ENCODE data around the gene AP1G1. TPM values are rescaled to one million over a fixed set of nuclear protein-coding genes. Genes with fewer than 3 reads are reported as not detected.
"Not testable (repeated sequence)": the region's sequence is repeated elsewhere in the genome, so short reads cannot be mapped to it uniquely, and the experiment has no call there.

AP1G1 gene
- total RNA-seq, 1 donor from 2014 or later = 28.1 TPM

DNA sequence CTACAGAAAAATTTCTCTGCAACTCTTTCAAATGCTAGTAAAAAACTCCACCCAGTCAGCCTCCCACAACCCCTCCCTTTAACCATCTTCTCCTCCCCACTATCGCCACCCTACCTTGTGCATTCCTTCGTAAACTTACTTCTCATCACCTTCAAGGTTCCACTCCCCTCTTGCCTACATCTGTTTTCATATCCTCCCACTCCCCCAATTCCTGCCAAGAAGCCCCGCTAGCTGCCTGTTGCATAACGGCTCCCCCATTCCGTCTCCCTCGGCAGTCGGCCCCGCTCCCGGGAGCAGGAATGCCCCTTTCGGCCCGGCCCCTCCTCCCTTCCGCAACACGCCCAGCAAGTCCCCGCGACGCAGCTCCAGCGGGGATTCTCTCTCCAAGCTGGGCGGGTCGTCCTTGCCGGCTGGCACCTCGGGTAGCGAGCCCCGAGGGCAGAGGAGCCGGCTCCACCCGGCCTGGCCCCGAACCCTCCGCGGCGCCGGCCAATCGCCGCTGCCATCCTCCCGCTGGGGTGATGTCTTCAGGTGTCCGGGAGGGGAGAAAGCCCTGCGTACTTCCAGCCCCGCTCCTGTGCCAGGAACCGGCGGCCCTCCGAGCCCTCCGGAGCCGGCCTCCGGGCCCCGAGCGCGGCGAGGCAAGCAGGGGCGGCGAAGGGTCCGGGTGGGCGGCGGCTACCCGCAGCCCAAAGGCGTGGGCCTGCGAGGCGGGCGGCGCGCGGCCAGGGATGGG lies 85.7 kb downstream of the AP1G1 start:
- ATAC-seq = peak; percentile 54
- intact Hi-C loops (cut with DNase I) = no loop called here
- DNase-seq (ENCODE audit: missing footprints) = peak; percentile 86

DNA sequence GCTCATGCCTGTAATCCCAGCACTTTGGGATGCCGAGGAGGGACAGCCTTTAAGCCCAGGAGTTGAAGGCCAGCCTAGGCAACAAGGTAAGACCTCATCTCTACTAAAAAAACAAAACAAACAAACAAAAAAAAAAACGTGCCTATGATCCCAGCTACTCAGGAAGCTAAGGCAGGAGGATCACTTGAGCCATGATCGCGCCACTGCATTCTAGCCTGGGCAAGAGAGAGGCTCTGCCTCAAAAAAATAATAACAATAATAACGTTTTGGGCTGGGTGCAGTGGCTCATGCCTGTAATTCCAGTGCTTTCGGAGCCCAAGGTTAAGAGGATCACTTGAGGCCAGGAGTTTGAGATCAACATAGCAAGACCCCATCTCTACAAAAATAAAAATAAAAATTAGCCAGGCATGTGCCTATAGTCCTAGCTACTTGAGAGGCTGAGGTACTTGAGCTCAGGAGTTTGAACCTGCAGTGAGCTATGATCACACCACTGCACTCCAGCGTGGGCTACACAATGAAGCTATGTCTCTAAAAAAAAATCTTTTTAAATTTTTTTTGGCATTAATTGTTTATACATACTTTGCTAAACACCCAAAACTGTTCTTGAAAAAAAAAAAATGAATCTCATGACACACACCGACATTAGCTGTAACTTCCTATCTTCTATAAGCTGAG lies 87.4 kb downstream of the AP1G1 start:
- DNase-seq (ENCODE audit: missing footprints) = no peak
- ATAC-seq = no peak
- intact Hi-C loops (cut with DNase I) = no loop called here

DNA sequence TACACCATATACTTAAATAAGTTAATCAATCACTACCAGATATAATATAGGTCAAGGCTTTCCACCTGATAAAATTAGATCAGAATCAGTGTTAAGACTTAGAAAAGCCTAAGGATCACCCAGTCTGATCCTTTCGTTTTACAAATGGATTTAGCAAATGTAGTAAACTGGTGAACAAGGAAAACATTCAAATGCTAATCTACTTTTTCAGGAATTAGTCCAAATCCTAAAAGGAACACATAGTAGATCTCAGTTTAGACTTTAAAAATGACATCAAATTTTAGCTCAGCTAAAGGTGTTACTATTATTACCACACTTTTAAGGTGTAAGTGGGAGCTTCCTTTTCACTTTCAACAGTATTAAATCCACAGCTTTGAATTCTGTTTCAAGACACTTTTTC lies 96.1 kb downstream of the AP1G1 start:
- ATAC-seq = no peak
- intact Hi-C loops (cut with DNase I) = no loop called here
- no peak for DNase-seq (ENCODE audit: missing footprints)

DNA sequence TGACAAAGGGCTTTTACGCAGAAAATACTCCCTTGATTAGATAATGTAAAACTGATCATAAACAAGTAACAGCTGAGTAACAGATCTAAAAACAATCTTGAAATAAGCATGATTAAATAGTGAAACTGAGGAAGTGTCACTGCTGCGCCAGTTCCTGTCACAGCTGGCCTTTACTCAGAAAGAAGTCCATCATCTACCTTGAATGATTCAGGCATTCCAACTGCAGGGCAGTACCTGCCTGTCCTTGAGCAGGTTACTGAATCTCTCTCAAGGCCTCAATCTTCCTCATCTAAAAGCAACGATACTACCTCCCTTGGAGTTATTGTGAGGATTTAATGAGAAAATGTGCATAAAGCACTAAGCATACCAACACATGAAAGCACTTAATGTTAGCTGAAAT lies 96.8 kb downstream of the AP1G1 start:
- ATAC-seq (no peak), DNase-seq (ENCODE audit: missing footprints) (no peak)
- intact Hi-C loops (cut with DNase I) = no loop called here

DNA sequence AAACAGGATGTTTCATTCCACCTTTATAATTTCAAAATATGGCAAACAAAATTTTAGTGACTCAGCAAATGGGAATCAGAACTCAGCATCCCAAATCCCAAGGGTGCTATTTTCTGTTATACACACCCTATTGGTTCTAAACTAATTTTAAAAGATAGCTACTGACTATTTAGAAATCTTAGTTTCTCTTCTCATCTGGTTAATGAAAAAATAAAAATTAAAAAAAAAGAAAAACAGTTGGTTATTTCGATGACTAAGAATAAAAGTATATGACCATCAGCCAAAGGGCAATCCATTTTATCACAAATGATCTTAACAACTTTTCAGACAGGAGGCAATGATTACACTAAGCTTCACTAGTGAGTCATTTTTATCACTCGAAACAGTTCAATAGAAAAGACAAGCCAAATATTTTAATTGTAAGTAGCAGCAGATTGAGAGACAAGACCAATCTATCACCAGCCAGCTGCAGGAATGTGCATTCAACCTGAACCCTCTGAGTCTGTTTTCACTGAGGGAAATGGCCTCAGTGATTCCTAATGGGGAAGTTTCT lies 99.3 kb downstream of the AP1G1 start:
- ATAC-seq = no peak

DNA sequence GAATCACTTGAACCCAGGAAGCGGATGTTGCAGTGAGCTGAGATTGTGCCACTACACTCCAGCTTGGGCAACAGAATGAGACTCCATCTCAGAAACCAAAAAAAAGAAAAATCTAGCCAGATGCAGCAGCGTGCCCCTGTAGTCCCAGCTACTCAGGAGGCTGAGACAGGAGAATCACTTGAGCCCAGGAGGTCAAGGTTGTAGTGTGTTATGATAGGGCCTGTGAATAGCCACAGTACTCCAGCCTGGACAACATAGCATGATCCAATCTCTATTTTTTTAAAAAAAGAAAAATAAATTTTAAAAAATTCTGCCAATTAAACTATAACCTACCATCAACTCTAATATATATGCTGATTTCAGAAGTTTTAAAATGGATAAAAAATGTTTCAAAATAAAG lies 99.9 kb downstream of the AP1G1 start:
- ATAC-seq (no peak), DNase-seq (ENCODE audit: missing footprints) (no peak)
- intact Hi-C loops (cut with DNase I) = no loop called here

More for the DNA sequence above, 99.3 kb downstream of the AP1G1 start:
- DNase-seq (ENCODE audit: missing footprints) = no peak
- intact Hi-C loops (cut with DNase I) = no loop called here

DNA sequence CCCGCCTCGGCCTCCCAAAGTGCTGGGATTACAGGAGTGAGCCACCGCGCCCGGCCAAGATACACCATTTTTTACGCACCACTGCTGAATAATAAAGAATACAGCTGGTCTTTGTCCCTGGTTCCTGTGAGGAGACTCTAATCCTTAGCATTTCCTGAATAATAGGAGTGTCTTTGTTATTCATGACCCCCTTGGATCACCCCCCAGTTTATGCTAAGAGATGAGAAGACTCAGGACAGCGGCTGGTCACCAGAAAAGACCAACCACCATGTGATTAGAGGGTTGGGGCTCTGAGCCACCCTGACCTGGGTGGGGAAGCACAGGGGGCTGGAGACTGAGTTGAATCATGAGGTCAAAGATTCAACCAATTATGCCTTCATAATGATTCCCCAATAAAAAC lies 101.4 kb downstream of the AP1G1 start:
- DNase-seq (ENCODE audit: missing footprints) (no peak), ATAC-seq (no peak)
- intact Hi-C loops (cut with DNase I) = no loop called here

DNA sequence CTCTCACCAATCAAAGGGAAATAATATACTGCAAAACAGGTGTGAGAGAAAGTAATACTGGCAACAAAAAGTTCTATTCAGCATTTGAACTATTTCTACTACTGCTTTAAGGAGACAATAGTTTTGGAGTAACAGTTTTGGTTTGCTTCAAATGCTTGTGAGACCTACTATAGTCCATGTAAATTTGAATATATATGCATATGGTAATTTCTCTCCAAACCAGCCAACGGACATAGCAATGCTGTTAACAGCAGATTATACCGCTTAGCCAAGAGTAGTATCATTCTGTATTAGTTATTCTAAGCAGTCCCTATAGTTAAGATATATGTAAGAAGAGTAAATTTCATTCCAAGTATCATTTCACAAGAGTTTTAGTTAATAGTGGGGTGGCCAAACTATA lies 102.6 kb downstream of the AP1G1 start:
- intact Hi-C loops (cut with DNase I) = no loop called here
- DNase-seq (ENCODE audit: missing footprints) = no peak
- ATAC-seq = no peak

DNA sequence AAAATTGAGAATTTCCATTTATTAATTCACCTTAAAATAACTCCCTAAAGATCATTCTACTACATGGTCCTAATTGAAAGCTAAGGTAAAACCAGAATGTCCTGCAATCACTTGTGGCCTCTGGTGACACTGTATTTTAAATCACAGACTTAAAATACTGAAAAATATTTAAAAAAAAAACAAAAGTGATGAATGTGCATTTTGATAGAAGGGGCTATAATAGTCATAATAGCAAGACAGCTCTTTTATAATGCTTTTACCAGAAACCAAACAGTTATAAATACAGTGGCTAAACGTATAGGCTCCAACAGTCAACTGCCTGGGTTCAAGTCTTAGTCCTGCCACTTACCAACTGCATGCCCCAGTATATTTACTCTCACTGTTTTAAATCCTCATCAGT lies 105.3 kb downstream of the AP1G1 start:
- intact Hi-C loops (cut with DNase I) = no loop called here
- DNase-seq (ENCODE audit: missing footprints) (no peak), ATAC-seq (no peak)

DNA sequence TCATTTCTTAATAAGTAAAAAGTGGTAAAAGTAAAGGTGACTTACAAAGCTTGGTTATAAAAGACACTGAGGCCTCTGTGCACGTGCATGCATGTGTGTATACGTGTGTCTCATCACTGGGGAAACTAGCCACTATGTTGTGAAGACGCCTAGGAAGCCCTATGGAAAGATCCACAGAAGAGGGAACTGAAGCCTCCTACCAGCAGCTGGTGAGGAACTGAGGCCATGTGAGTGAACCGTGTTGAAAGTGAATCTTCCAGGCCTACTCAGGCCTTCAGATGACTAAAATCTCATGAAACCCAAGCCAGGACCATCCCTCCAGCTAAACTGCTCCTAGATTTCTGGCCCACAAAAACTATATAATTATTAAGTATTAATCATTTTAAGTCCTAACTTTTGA lies 107.8 kb downstream of the AP1G1 start:
- no peak for ATAC-seq
- intact Hi-C loops (cut with DNase I) = no loop called here
- DNase-seq (ENCODE audit: missing footprints) = no peak

DNA sequence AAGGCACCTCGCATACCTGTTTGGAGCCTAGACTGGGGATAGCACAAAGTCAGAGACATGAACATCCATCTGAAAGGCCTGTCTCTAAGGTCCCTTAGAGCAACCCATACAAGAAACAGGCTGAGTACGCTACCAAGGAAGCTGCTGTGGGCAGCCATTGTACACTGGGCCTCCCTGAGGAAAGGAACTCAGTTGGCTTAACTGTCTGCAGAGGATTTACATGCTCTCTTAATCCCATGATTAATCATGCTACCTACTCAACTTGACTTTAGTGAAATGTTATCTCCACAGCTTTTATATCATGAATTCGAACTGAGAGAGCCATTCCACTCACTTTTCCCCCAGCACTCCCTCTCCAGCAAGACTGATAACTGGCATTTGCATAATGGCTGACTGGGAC lies 110.1 kb downstream of the AP1G1 start:
- DNase-seq (ENCODE audit: missing footprints) = no peak
- intact Hi-C loops (cut with DNase I) = no loop called here
- ATAC-seq = no peak

DNA sequence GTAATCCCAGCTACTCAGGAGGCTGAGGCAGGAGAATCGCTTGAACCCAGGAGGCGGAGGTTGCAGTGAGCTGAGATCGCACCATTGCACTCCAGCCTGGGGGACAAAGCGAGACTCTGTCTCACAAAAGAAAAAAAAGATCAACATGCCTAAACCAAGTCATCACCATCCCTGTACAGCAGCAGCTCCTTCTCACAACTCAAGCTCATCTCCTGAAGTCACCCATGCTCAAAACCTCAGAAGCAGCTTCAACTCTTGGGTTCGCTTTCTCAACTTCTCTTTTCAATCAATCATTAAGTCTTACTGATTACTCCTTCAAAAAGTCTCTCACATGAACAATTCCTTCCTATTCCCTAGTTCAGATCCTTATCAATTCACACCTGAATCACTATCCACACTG lies 115.5 kb downstream of the AP1G1 start:
- no peak for DNase-seq (ENCODE audit: missing footprints)
- no peak for ATAC-seq
- intact Hi-C loops (cut with DNase I) = no loop called here

DNA sequence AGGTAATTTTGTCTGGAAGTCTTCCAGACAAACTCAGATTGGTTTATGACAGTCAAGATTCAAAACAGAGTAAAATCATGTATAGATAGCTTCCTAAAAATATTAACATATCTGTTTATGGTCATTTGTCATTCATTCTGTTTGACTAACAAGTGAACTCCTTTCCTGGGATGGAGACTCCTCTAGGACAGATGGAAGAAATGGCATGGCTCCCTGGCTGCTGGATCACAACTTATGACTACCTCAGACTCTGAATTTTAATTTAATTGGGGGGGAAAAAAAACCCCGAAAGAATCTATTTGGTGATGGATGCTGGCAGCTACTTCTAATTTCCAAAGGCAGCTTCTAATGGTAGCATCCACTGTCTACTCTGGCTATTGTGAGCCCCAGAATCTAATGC lies 118.7 kb downstream of the AP1G1 start:
- intact Hi-C loops (cut with DNase I) = no loop called here
- no peak for DNase-seq (ENCODE audit: missing footprints)
- ATAC-seq = no peak

DNA sequence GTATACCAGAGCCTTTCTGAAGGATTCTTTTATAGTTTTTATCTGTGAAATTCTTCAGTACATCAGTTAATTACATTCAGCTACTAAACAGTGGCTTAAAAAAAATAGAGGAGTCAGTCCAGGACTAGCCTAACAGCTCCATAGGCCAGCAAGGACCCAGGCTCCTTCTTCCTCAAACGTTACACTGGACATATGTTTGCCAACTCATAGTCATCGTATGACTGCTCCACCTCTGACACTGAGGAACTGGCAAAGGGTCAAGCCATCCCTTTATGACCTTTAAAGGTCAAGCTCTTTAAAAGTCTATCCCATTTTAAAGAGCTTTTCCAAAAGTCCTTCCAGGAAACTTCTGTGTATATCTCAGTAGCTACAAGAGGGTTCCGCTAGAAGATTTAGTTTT lies 120.8 kb downstream of the AP1G1 start:
- no peak for ATAC-seq
- no peak for DNase-seq (ENCODE audit: missing footprints)
- intact Hi-C loops (cut with DNase I) = no loop called here

DNA sequence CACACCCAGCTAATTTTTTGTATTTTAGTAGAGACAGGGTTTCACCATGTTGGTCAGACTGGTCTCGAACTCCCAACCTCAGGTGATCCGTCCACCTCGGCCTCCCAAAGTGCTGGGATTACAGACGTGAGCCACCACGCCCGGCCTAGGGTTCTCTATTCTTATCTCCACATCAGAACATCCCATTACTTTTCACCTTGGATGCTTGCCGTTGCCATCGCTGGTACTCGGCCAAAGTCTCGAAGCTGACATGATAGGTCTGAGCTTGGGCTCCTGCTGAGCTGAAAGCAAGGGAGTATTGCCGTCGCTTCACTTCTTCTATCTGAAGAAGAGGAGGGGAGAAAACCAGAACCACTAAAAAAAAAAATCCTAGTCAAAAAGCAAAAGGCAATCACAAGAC lies 124.4 kb downstream of the AP1G1 start:
- DNase-seq (ENCODE audit: missing footprints); ATAC-seq; intact Hi-C loops (cut with DNase I): not testable (repeated sequence)

DNA sequence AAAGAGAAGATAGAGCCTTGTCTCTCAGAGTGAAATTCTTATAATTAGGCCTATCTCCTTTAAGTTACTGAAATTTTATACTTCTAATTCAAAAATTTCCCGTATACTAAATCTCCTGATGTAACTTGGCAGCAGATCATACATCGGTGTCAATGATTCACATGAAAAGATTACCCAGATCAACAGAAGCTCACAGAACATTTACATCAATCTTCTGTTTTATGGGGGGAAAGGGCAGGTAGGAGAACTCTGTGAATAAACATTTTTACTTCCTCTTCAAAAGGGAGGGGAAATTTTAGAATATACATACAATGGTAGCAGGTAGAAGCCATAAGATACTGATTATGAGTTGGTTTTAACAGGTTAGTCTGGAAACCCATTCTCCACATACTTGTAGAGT lies 127.3 kb downstream of the AP1G1 start:
- intact Hi-C loops (cut with DNase I) = no loop called here
- DNase-seq (ENCODE audit: missing footprints) = no peak
- no peak for ATAC-seq

Other genes with a start within 250 kb of the AP1G1 start
- gene TAT, start 231.7 kb downstream of the AP1G1 start, total RNA-seq = not detected
- not detected for gene MARVELD3, start 182.7 kb downstream of the AP1G1 start, total RNA-seq
- 2.1 TPM for gene PHLPP2, start 84.1 kb downstream of the AP1G1 start, total RNA-seq
- gene ATXN1L, start 37.1 kb upstream of the AP1G1 start, total RNA-seq = 13.4 TPM
- 2.5 TPM for gene ZNF821, start 75.3 kb upstream of the AP1G1 start, total RNA-seq
- 114 TPM for gene IST1, start 86.7 kb upstream of the AP1G1 start, total RNA-seq
- 0.08 TPM for gene PKD1L3, start 191.6 kb upstream of the AP1G1 start, total RNA-seq
- 8.3 TPM for gene DHODH, start 199.9 kb upstream of the AP1G1 start, total RNA-seq
- 21.2 TPM for gene HP, start 245.7 kb upstream of the AP1G1 start, total RNA-seq